CD4-positive, CD25-positive, alpha-beta regulatory T cell (primary cell): ENCODE results near the gene DNAJB12. TPM values are rescaled to one million over a fixed set of nuclear protein-coding genes. Genes with fewer than 3 reads are reported as not detected.
"Not testable (repeated sequence)": the region's sequence is repeated elsewhere in the genome, so short reads cannot be mapped to it uniquely, and the experiment has no call there.

Experiments
- ATAC-seq, 2 donors: fragments of 150-1000 bp; cut with Tn5 transposase; one replicate each; pipeline ENCODE4 v1.10.0; 2021; ENCODE audit warnings: low read depth in 2 of 2, moderate number of reproducible peaks in 2 of 2, moderate library complexity in 1 of 2
- DNase-seq, 3 donors: peaks; one replicate each; pipeline versions ENCODE4 v3.0.0 to v3.0.0-alpha.2; 2012 to 2022; ENCODE audit warnings: mixed read lengths in 1 of 3
- H3K27ac ChIP-seq: one replicate; pipeline ENCODE4 v1.7.0; 2013; ENCODE audit warnings: mild to moderate bottlenecking, low read length; ENCODE audit not compliant: insufficient read depth, poor library complexity, severe bottlenecking
- H3K27me3 ChIP-seq: one replicate; pipeline ENCODE4 v1.7.0; 2013; ENCODE audit warnings: low read length; ENCODE audit not compliant: control insufficient read depth, insufficient read depth
- H3K36me3 ChIP-seq: one replicate; pipeline ENCODE4 v1.7.0; 2013; ENCODE audit warnings: mild to moderate bottlenecking, low read length, moderate library complexity; ENCODE audit not compliant: control insufficient read depth, insufficient read depth
- H3K4me1 ChIP-seq: 2 replicates; pipeline ENCODE4 v1.7.0; 2013; ENCODE audit warnings: mild to moderate bottlenecking, low read length; ENCODE audit not compliant: insufficient read depth, control insufficient read depth, poor library complexity, severe bottlenecking
- H3K4me3 ChIP-seq: one replicate; pipeline ENCODE4 v1.7.0; 2013; ENCODE audit warnings: low read depth, mild to moderate bottlenecking, low read length, moderate library complexity
- H3K9me3 ChIP-seq, 2 experiments: 1 replicate in 1 of 2; 2 replicates in 1 of 2; pipeline ENCODE4 v1.7.0; 2013; ENCODE audit warnings: low read length in 2 of 2, mild to moderate bottlenecking in 1 of 2, moderate library complexity in 1 of 2; ENCODE audit not compliant: control insufficient read depth in 2 of 2
- H3K27ac Mint-ChIP-seq, 3 donors: one replicate each; pipeline ENCODE4 v1.8.0; 2020 to 2022; ENCODE audit warnings: mild to moderate bottlenecking in 3 of 3, mixed read lengths in 3 of 3, moderate library complexity in 2 of 3
- H3K27me3 Mint-ChIP-seq: one replicate; pipeline ENCODE4 v1.8.0; 2022; ENCODE audit warnings: mild to moderate bottlenecking, mixed read lengths
- H3K36me3 Mint-ChIP-seq: one replicate; pipeline ENCODE4 v1.8.0; 2020; ENCODE audit warnings: mixed read lengths
- H3K4me1 Mint-ChIP-seq, 4 donors: one replicate each; pipeline ENCODE4 v1.8.0; 2020 to 2022; ENCODE audit warnings: mixed read lengths in 4 of 4, mild to moderate bottlenecking in 1 of 4
- H3K4me3 Mint-ChIP-seq, 4 donors: one replicate each; pipeline ENCODE4 v1.8.0; 2020 to 2022; ENCODE audit warnings: mild to moderate bottlenecking in 4 of 4, mixed read lengths in 4 of 4, moderate library complexity in 3 of 4
- H3K9me3 Mint-ChIP-seq, 7 donors: one replicate each; pipeline ENCODE4 v1.8.0; 2020 to 2022; ENCODE audit warnings: mixed read lengths in 7 of 7, mild to moderate bottlenecking in 3 of 7, moderate library complexity in 2 of 7
- polyA plus RNA-seq, 4 donors: library from polyadenylated mRNA; unstranded; fragments of 300-500 nt; fragmentation: Illumina TruSeq; gene quantifications; one replicate each; pipeline ENCODE4 v1.2.3, GENCODE V29; 2021
- total RNA-seq: library from RNA; stranded (reverse); gene quantifications from one replicate; pipeline ENCODE4 v1.2.3, GENCODE V29; 2022

The DNAJB12 gene
- total and polyA plus RNA-seq, 5 donors from 2014 or later, result 17.8 to 40.2 (median 20.3) TPM

DNA sequence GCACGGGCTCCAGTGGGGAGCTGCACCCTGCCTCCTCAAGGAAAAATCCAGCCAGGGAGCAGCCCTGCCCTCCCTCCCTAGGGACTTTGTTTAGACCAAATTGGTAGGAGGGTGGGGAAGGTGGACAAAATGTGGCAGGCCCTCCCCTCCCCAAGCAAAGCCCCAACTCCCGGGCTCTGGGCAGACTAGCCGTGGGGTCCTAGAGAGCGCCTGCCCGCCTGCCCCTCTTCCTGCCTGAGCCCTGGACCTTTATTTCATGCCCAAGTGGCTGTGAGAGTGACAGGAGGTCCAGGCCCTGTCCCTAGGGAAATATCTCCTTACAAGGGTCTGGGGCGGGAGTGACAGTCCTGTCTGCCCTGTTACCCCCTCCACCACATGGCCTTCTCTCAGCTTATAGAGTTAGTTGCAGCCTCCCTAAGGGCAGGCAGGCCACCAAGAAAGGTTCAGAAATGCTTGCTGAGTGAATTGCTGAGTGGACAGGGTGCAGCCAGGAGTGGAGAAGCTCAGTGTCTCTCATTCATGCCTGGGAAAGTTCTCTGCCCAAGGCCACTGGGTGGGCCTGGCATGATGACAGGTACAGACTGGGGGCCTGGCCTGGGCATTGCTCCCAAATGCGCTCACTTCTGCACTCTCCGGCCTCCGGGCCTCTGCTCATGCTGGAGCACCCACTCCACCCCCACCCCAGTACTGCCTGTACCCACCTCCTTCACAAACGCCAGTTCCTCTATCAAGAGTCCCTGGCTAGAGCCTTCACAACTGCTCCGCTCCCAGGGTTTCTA is 25.2 kb downstream of the DNAJB12 start:
- Histone ChIP-seq H3K27ac (no peak overlapping the region), H3K4me1 (peaks cover 75% of the 10 kb centered on the region), H3K4me3 (no peak overlapping the region), H3K9me3 (no peaks in the 10 kb centered on the region), H3K36me3 (no peaks in the 10 kb centered on the region), H3K27me3 (no peaks in the 10 kb centered on the region)
- H3K9me3 Mint-ChIP-seq, result no peaks in the 10 kb centered on the region
- no peaks in the 10 kb centered on the region for H3K27me3 Mint-ChIP-seq
- H3K36me3 Mint-ChIP-seq, result no peaks in the 10 kb centered on the region
- no peak for ATAC-seq
- peak overlapping the region in 3 of 4 donors; percentile 13 to 86 (median 78) for H3K4me3 Mint-ChIP-seq
- peaks cover 16 to 80% (median 32%) of the 10 kb centered on the region in 4 donors for H3K4me1 Mint-ChIP-seq
- H3K27ac Mint-ChIP-seq, result peak overlapping the region in 2 of 3 donors; percentile 44 to 99
- DNase-seq, result no peak

DNA sequence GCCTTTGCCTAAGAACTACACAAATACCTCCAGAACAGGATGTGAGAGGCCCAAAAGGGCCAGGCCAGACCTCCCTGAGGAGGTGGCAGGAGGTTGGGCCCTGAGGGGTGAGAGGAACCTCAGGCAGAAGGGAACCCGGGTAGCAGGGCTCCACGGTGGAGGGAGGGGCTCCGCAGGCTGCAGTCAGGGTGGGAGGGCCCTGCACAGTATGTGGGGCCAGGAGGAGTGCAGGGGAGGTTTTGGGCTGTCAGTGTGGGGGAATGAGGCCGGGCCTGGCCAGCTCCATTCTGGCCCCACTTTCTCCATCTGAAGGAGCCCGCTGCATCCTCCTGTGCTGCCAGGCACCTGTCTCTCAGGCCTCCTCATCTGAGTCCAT is 25.9 kb downstream of the DNAJB12 start:
- no peak overlapping the region for H3K27ac ChIP-seq
- ATAC-seq (no peak), DNase-seq (no peak)
- no peaks in the 10 kb centered on the region for H3K36me3 ChIP-seq
- H3K27me3 ChIP-seq, result no peaks in the 10 kb centered on the region
- Mint-ChIP-seq H3K4me3 (peak overlapping the region; percentile 35 to 95 (median 42)), H3K36me3 (no peaks in the 10 kb centered on the region), H3K4me1 (peaks cover 11 to 79% (median 27%) of the 10 kb centered on the region in 4 donors), H3K9me3 (no peaks in the 10 kb centered on the region), H3K27me3 (no peaks in the 10 kb centered on the region), H3K27ac (peak overlapping the region; percentile 26 to 74 (median 55))
- H3K9me3 ChIP-seq, result no peaks in the 10 kb centered on the region
- H3K4me3 ChIP-seq, result no peak overlapping the region
- peaks cover 74% of the 10 kb centered on the region for H3K4me1 ChIP-seq

DNA sequence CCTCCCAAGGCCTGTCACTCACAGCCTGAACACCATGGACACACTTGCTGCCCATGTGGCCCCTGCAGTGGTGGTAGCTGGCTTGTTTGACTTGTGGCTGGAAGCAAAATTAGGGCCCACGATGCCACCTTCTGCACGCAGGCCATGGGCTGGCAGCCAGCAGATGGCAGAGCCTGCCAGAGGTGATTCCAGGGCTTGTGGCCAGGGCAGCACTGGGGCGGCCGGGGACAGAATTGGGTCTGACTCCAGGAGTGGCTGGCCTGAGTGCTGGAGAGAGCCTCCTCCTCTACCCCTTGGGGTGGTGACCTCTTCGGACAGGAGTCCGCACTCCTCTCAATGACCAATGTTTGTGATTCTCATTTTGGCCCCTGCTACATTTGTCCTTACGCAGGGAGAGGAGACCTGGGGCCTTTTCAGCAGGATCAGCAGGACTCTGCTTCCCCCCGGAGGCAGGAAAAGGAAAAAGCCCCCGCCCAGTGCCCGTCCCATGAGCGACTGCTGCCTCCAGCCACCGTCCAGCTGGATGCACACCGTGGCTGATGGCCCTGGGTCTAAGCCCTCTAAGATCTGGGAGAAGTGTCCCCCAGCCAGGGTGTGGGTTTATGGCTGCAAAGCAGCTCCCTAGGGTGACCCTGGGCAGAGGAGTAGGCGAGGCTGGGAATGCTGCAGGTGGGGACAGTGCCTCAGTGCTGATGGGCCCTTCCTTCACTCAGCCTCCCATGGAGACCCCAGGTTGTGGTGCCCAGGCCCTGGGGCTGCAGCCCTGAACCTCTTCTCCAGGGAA is 26.5 kb downstream of the DNAJB12 start:
- no peak for ATAC-seq
- no peak for DNase-seq
- H3K4me3 ChIP-seq, result no peak overlapping the region

DNA sequence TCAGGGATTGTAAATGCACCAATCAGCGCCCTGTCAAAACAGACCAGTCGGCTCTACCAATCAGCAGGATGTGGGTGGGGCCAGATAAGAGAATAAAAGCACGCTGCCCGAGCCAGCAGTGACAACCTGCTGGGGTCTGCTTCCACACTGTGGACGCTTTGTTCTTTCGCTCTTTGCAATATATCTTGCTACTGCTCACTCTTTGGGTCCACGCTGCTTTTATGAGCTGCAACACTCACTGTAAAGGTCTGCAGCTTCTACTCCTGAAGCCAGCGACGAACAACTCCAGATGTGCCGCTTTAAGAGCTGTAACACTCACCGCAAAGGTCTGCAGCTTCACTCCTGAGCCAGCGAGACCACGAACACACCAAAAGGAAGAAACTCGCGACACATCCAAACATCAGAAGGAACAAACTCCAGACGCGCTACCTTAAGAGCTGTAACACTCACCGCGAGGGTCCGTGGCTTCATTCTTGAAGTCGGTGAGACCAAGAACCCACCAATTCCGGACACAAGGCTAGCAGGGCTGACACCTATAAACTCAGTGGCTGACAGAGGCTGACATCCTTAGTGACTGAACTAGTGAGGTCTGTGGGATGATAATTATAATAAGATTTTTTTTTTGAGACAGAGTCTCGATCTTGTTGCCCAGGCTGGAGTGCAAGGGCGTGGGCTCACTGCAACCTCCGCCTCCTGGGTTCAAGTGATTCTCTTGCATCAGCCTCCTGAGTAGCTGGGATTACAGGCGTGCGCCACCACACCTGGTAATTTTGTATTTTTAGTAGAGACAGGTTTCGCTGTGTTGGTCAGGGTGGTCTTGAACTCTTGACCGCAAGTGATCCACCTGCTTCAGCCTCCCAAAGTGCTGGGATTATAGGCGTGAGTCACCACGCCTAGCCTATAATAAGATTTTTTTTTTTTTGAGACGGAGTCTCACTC is 27.8 kb downstream of the DNAJB12 start:
- H3K9me3 Mint-ChIP-seq, H3K36me3 ChIP-seq, H3K27me3 ChIP-seq, H3K9me3 ChIP-seq, H3K36me3 Mint-ChIP-seq, H3K27me3 Mint-ChIP-seq: not testable (repeated sequence)
- peak overlapping the region; percentile 76 for H3K4me3 ChIP-seq
- peak; percentile 9 to 14 for ATAC-seq
- DNase-seq, result peak; percentile 45 to 78 (median 74)
- H3K27ac ChIP-seq, result peak overlapping the region; percentile 63
- peaks cover 74% of the 10 kb centered on the region for H3K4me1 ChIP-seq
- Mint-ChIP-seq H3K4me3 (peak overlapping the region; percentile 93 to 97 (median 94)), H3K4me1 (peaks cover 11 to 80% (median 31%) of the 10 kb centered on the region in 4 donors), H3K27ac (peak overlapping the region; percentile 92 to 100 (median 96))

More for the DNA sequence above, 26.5 kb downstream of the DNAJB12 start:
- Histone ChIP-seq H3K27ac (peak overlapping the region; percentile 63), H3K36me3 (no peaks in the 10 kb centered on the region), H3K4me1 (peaks cover 74% of the 10 kb centered on the region), H3K27me3 (no peaks in the 10 kb centered on the region), H3K9me3 (no peaks in the 10 kb centered on the region)
- Mint-ChIP-seq H3K4me1 (peaks cover 11 to 79% (median 27%) of the 10 kb centered on the region in 4 donors), H3K27ac (peak overlapping the region; percentile 43 to 74 (median 55)), H3K36me3 (no peaks in the 10 kb centered on the region), H3K4me3 (peak overlapping the region; percentile 44 to 95 (median 55)), H3K9me3 (no peaks in the 10 kb centered on the region), H3K27me3 (no peaks in the 10 kb centered on the region)

DNA sequence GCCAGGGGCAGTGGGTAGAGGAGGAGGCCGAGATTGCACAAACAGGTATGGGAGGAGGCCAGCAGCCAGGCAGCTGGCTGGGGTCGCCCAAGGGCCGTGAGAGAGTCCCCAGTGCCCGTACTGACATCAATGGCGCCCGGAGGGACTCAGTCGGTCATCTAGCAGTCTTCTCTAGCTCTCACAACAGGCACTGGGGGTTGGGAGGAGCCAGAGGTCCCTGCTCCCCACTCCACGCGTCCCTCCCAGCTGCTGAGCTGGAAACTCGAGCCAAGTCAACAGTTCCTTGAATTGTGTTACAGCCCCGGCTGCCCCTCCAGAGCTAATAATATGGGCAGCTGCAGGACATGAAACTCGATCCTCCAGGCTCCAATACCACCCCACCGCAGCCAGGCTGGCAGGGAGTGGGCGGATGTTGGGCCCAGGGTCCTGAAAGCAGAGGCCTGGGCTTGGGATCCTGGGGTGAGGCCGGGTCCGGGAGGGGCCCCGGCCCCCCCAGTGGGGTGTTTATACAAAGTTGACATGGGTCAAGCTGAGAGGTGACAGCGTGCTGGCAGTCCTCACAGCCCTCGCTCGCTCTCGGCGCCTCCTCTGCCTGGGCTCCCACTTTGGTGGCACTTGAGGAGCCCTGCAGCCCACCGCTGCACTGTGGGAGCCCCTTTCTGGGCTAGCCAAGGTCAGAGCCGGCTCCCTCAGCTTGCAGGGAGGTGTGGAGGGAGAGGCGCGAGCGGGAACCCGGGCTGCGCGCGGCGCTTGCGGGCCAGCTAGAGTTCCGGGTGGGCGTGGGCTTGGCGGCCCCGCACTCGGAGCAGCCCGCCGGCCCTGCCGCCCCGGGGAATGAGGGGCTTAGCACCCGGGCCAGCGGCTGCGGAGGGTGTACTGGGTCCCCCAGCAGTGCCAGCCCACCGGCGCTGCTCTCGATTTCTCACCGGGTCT is 29.2 kb downstream of the DNAJB12 start:
- H3K4me1 Mint-ChIP-seq, result peaks cover 11 to 81% (median 32%) of the 10 kb centered on the region in 4 donors
- H3K4me3 Mint-ChIP-seq, H3K27ac ChIP-seq, H3K9me3 Mint-ChIP-seq, H3K36me3 Mint-ChIP-seq, H3K27me3 ChIP-seq, ATAC-seq, H3K36me3 ChIP-seq, H3K27me3 Mint-ChIP-seq, H3K9me3 ChIP-seq, H3K4me3 ChIP-seq, DNase-seq: not testable (repeated sequence)
- peaks cover 76% of the 10 kb centered on the region for H3K4me1 ChIP-seq
- H3K27ac Mint-ChIP-seq, result peak overlapping the region in 1 of 3 donors; percentile 71

DNA sequence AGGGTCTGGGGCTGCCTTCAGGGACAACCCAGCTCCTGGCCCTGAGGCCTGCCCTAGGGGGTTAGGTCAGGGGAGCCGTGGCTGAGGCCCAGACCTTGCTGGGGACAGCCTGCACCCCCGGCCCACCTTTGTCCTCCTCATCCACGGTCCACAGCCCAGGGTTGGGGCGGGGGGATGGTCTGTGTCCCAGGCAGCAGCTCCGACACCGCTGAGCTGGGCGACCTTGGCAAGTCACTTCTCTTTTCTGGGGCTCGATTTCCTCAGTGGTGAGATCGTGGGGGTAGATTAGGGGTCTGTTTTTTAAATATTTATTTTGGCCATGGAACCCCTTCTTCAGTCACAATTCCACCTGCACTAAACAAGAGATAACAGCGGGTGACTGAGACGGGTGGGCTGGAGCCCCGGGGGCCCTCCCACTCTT is 30.9 kb downstream of the DNAJB12 start:
- Mint-ChIP-seq H3K27me3 (no peaks in the 10 kb centered on the region), H3K4me1 (peaks cover 5 to 80% (median 35%) of the 10 kb centered on the region in 4 donors), H3K27ac (peak overlapping the region in 2 of 3 donors; percentile 55 to 85), H3K9me3 (peaks cover 0 to 2% (median 0%) of the 10 kb centered on the region in 7 donors), H3K36me3 (no peaks in the 10 kb centered on the region), H3K4me3 (no peak overlapping the region)
- Histone ChIP-seq H3K27ac (peak overlapping the region; percentile 5), H3K4me3 (no peak overlapping the region), H3K27me3 (no peaks in the 10 kb centered on the region), H3K9me3 (no peaks in the 10 kb centered on the region), H3K4me1 (peaks cover 76% of the 10 kb centered on the region), H3K36me3 (no peaks in the 10 kb centered on the region)
- DNase-seq (no peak), ATAC-seq (no peak)
